GM12865 (cell line): Measurements from ENCODE around the gene SPP1.

ENCODE experiments used
- DNase-seq: peaks from one replicate; pipeline ENCODE4 v3.0.0; 2010; ENCODE audit warnings: low read depth
- H3K4me3 ChIP-seq: 2 replicates; pipeline ENCODE4 v1.5.1; 2011; ENCODE audit warnings: mild to moderate bottlenecking, low read depth, low read length, control low read depth
- TF ChIP-seq, protein P1 (sequence below): IDR thresholded peaks from 2 replicates; pipeline ENCODE4 v1.5.1; 2011; ENCODE audit warnings: low read length, control low read depth, low read depth, inconsistent platforms; ENCODE audit not compliant: insufficient read depth; ENCODE audit errors: missing control alignments

SPP1 gene

DNA sequence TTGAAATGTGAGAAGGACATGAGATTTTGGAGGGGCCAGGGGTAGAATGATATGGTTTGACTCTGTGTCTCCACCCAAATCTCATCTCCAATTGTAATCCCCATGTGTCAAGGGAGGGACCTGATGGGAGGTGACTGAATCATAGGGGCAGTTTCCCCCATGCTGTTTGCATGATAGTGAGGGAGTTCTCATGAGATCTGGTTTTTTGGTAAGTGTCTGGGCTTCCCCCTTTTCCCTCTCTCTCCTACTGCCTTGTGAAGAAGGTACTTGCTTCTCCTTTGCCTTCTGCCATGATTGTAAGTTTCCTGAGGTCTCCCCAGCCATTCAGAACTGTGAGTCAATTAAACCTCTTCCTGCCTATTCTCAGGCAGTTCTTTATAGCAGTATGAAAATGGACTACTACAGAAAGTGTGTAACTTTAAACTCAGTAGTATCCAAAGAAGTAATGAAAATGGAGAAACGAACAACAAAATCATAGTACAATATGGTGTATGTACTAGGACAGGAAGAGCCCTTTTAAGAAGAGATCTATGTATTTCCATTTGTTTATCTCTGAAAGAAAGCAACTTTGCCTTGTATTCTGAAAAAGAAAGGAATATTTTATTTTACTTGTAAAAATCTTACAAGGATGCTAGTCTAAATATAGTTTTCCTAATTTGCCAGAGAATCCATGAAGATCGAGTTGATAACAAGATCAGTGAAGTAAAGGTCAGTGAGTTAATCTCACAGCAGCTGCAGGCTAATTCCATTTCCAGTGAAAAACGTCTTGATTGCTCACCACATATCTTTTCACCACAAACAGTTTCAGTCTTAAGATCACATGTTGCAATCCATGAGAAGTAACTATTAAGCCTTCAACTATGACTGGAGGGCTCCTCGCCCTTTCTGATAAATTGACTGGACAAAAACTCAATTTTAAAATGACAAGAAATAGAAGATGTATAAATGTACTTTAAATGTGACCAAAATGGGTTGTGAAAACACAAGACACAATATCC lies 52.4 kb downstream of the SPP1 start:
- TF ChIP-seq, protein P1, sequence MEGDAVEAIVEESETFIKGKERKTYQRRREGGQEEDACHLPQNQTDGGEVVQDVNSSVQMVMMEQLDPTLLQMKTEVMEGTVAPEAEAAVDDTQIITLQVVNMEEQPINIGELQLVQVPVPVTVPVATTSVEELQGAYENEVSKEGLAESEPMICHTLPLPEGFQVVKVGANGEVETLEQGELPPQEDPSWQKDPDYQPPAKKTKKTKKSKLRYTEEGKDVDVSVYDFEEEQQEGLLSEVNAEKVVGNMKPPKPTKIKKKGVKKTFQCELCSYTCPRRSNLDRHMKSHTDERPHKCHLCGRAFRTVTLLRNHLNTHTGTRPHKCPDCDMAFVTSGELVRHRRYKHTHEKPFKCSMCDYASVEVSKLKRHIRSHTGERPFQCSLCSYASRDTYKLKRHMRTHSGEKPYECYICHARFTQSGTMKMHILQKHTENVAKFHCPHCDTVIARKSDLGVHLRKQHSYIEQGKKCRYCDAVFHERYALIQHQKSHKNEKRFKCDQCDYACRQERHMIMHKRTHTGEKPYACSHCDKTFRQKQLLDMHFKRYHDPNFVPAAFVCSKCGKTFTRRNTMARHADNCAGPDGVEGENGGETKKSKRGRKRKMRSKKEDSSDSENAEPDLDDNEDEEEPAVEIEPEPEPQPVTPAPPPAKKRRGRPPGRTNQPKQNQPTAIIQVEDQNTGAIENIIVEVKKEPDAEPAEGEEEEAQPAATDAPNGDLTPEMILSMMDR, result no peak
- DNase-seq, result no peak
- no peak overlapping the region for H3K4me3 ChIP-seq

DNA sequence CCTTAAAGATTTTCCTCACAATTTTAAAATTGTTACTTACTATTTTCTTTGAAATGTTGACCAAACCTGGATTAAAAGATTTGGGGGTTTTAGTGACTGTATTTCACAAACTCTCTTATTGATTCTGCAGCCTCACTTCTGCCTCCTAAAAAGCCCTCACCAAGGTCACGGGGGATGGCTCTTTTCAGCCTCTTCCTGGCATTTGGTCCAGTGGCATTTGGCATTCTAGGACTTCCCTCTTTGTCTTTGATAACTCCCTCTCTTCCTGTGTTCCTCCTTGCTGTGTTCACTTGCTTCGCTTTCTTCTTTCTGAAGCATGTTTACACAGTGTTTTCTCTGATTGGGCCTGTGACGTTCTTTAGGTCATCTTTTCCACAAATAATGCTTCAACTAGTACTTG lies 53.4 kb downstream of the SPP1 start:
- TF ChIP-seq, protein P1, result no peak
- no peak for DNase-seq
- H3K4me3 ChIP-seq, result no peak overlapping the region

DNA sequence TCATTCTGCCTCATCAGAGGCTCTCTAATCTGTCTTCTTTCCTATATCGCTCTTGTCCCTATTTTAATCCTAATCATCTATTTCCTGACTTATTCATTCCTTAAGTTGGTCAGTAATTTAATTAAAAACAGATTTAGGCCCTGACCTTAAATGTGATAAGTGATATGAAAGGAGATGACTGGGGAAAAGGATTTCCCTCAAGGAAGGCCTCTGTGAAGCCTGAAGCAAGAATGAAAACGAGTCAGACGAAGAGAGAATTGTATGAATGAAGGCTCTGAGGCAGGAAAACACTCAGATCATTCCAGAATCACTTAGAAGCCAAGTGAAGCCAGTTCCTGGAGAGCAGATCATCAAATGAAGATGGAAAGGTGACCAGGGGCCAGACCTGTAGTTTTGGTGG lies 54.0 kb downstream of the SPP1 start:
- TF ChIP-seq, protein P1, result no peak
- no peak for DNase-seq
- H3K4me3 ChIP-seq, result no peak overlapping the region

DNA sequence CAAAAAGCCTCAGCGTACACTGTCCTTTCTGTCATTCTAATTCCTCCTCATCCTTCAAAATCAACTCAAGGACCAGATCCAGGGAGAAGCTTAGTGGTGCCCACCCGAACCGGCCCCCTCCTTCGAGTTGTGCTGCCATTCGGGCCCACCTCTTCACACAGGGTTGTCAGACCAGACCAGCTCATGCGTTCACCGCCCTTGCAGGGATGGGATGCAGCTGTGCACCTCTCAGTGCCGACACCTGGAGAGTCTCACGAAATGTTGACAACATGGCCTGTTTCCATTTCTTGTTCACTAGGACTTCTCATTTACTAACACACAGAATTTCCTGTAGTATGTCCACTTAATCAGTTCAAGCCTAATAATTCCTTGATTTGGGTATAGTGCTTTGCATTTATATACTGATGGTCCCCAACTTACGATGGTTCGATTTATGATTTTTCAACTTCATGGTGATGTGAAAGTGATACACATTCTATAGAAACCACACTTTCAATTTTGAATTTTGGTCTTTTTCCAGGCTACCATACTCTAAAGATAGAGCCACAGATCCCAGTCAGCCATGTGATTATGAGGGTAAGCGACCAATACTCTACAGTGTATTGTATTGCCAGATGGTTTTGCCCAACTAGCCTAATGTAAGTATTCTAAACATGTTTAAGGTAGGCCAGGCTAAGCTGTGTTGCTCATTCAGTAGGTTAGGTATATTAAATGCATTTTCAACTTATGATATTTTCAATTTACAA lies 55.2 kb downstream of the SPP1 start:
- no peak overlapping the region for H3K4me3 ChIP-seq
- TF ChIP-seq, protein P1, result no peak
- no peak for DNase-seq
